HuH-7 (cell line): ENCODE data around the gene RELCH.

ENCODE experiments used
- DNase-seq: peaks from one replicate; pipeline ENCODE4 v3.0.0; 2011; ENCODE audit warnings: low spot score

Gene RELCH

DNA sequence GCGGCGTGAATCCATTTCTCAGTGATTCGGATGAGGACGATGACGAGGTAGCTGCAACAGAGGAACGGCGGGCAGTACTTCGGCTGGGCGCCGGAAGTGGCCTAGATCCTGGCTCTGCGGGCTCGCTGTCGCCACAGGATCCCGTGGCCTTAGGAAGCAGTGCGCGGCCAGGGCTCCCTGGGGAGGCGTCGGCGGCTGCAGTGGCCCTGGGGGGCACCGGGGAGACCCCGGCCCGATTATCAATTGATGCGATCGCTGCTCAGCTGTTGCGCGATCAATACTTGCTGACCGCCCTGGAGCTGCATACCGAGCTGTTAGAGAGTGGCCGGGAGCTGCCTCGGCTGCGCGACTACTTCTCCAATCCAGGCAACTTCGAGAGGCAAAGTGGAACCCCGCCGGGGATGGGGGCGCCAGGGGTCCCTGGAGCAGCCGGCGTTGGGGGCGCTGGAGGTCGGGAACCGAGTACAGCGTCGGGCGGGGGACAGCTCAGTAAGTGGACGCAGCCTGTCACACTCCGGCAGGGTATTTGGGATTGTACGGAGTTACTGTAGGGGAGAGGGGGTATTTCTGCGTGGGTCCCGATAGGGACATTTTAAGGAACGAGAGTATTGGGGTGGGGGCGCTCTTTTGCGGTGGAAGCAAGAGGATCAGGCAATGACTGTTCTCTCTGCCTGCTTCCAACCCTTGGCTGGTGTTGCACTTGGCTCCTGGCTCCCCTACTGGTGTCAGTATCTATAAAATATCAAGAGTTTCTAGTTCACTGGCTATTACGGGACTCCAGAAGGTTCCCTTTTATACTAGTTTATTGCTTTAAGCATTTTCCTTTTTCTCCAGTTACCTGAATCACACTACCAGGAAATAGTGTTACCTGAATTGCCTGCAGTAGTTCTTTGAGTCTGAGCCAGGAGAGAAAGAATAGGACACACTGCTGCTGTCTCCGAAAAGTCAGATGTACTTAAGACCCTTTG, 772 bp downstream of the RELCH start:
- DNase-seq = peak; percentile 11

DNA sequence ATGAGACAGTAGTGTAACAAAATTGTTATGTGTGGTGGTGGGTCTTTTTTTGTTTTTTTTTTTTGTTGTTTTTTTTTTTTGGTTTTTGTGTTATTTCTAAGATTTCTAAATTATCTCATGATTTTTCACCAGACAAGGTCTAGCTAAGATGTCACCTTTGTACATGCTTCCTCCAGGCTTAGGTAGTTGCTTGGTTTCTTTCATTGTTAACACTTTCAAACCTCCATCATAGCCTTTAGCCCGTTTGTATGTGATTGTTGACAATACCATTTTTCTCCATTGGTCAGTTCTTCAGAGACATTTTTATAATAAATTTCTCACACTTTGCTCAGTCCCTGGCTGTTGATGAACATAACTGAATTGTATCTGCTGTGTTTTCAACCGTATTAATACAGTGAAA, 2.2 kb downstream of the RELCH start:
- DNase-seq = no peak

DNA sequence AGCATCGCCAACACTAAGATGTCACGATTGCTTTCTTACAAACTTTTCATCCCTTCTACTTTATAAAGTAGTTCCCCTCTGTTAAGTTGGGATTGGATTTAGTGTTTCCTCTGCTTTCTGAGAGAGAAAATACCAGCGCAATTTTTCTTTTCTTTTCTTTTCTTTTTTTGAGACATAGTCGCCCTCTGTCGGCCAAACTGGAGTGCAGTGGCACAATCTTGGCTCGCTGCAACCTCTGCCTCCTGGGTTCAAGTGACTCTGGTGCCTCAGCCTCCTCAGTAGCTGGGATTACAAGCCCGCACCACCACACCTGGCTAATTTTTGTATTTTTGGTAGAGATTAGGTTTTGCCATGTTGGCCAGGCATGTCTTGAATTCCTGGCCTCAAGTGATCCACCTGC, 9.0 kb downstream of the RELCH start:
- DNase-seq = no peak

DNA sequence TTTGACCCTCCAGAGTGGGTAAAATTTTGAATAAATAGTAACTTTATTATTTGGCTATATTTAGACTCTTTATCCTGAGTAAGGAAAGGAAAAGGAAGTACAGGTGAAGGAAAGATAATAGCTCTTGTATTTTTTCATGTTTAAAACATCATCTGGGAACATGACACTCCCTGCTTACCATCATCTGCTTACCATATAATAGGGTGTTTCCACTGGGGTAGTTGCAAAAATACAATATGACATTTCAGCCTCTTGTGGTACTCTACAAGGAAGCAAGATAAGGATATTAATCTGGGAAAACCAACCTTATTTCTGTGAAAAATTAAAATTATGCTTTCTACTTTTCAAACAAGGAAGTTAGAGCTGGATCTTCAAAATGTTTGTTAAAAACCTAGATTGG, 9.9 kb downstream of the RELCH start:
- no peak for DNase-seq

DNA sequence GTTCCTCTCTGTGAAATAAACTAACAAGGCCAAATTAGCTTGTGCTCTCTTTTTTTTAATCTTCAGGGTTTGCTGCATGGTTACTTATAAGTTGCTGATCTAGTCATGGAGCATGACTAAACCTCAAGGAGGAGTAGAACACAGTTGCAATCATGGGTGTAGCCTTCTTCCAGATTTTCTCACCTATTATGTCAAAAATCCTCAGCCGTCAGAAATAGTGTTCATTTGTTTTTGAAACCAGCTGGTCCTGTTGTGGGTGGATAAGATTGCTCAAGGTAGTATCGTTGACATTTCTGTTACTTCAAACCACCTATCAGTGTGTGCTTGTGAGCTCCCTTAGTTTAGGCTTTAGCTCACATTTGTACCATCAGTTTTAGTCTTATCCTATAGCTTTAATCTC, 11.2 kb downstream of the RELCH start:
- DNase-seq = no peak

DNA sequence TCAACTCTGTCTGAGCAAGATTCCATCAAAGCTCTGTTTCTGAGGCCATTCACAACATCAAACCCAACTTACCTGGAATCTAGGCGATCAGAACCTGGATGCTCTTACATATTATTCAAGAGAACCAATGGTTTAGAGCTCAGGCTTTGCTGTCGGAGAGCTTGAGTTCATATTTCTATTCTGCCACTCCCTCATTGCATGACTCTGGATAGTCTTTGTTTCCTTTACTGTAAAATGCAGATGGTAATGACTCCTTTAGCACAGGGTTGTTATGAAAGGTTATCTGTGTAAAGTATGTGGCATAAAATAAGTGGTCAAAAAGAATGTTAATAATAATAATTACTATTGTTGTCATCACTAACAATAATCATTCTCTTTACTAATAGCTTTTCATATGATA, 12.6 kb downstream of the RELCH start:
- no peak for DNase-seq

DNA sequence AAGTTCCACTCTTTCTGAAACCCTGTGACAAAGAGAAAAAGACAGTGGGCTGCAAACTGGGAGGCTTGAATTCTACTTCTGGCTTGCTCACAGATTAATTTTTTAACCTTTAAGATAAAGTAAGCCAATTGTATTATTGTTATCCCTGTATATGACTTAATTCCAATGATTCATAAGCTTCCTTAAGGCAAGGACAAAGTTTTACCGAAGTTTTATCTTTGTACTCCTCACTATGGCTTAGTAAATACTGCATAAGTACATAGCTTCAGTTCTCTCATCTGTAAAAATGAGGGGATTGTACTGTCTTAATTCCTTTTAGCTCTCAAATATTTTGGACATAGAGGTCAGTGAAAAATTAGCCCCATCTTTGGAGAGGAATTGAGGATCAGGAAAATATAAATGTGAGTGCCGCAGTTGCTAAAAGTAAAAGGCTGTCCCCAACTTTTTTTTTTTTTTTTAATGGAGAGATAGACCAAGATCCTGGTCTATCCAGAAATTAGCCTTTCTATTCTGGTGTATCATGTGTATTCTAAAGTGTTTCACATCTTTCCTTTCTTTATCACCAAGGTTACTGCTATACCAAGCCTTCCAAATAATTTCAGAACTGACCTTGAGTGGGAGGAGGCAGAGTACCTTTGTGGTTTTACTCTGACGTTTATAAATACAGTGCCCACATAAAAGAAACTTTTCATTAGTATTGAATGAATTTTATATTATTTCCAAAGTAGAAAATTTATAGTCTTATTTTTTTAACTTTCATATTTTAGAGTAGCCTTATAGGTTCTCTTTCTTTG, 13.3 kb downstream of the RELCH start:
- no peak for DNase-seq

DNA sequence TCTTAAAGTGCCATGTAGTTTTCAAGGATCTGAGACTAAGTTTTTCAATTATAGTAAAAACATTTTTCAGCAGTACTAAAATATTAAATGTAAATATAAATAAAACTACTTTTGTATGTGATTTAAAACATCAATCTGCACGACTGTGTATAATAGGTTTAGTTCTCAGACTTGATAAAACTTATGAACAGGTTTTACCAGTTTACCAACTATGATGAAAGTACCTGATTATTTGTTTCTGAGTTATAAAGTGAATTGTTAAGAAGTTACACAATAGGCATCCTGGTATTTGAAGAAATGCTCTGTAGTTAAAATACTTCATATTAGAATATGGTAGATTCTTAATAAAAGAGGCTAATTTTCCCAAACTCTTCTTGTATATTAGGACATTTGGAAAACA, 14.8 kb downstream of the RELCH start:
- no peak for DNase-seq

DNA sequence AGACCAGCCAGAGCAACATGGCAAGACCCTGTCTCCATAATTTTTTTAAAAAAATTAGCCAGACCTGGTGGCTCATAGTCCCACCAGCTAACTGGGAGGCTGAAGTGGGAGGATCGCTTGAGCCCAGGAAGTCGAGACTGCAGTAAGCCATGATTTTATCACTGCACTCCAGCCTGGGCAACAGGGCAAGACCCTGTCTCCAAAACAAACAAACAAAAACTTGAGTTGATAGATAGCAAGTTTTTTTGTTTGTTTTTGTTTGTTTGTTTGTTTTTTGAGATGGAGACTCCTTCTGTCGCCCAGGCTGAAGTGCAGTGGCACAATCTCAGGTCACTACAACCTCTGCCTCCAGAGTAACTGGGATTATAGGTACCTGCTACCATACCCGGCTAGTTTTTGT, 18.8 kb downstream of the RELCH start:
- no peak for DNase-seq

DNA sequence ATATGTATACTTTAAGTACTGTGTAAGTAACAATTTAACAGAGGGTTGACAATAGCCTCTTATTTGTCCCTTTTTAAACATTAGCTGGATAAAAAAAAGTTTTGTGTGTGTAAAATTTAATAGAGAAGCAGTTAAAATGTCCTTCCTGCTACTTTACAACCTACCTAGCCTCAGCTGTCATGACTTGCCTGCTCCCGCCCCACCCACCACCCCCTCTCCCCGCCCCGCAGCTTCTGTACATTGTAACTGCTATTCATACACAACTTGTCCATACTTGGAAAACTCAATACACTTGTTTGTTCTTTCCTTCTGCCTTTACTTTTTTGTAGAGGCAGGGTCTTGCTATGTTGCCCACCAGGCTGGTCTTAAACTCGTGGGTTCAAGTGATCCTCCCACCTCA, 19.5 kb downstream of the RELCH start:
- DNase-seq = no peak

DNA sequence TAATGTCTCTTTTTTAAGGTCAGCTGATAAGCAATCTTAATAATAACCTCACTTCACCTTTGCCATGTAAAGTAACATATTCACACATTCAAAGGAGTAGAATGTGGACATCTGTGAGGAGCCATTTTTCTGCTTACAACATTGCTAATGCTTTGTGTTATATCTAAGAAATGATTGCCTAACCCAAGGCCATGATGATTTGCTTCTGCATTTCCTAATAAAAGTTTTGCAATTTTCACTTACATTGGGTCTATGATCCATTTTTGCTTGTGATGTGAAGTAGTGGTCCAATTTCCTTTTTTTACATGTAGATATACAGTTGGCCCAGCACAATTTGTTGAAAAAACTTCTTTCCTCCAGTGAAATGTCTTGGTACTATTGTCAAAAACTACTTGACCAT, 22.0 kb downstream of the RELCH start:
- DNase-seq = no peak

DNA sequence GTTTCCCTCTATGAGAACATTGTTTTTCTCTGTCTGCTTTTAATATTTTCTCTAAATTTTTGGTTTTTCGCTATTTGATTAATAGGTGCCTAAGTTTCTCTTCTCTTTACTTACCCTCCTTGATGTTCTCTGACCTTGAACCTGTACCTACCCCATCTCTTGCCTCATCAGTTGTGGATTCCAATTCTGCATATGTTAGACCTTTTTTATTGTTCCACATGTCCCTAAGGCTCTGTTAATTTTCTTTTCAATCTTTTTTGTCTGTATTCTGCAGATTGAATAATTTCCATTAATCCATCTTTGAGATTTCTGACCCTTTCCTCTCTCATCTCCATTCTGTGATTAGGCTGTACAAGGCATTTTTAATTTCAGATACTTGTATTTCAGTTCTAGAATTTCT, 23.1 kb downstream of the RELCH start:
- DNase-seq = no peak

DNA sequence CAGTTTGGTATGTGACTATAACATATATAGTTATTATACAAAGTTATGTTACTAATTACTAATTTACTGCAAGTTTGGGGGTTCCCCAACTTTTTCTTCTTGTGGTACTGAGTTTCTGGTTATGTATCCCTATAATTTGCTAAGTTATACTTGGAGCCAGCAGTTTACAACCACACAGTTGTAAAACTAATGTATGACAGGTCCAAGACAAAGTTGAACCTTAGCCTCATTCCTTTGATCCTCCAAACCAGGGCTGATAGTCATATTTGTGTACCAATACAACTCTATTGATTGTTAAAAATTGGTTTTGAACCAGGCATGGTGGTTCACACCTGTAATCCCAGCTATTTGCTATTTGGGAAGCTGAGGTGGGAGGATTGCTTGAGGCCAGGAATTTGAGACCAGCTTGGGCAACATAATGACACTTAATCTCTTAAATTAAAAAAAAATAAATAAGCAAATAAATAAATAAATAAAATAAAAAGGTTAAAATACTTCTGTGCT, 24.3 kb downstream of the RELCH start:
- no peak for DNase-seq

DNA sequence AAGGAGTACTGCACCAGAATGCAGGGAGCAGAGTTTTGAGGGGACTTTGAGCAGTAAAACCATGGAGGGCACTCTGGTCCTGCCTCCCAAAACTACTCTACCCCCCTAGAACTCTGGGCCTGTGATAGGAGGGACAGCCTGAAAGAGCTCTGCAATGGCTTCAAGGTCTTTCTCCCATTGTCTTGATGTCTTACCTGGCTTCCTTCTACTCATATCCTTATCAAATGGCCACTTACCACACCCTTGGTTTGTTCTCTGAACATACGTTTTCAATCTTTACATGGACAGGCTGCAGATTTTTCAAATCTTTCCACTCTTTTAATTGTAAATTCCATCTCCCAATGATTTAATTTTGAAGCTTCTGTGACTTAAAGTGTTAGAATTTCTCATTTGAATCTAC, 27.7 kb downstream of the RELCH start:
- DNase-seq = no peak

DNA sequence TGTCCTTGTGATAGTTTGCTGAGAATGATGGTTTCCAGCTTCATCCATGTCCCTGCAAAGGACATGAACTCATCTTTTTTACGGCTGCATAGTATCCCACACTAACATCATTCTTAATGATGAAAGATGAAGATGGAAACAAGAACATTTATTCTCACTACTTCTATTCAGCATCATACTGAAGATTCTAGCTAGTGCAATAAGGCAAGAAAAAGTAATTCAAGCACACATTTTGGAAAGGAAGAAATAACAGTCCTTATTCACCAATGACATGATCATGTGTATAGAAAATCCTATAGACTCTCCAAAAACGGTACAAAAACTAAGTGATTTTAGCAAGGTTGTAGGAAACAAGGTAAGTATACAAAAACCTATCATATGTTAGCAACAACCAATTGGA, 37.2 kb downstream of the RELCH start:
- DNase-seq = no peak

DNA sequence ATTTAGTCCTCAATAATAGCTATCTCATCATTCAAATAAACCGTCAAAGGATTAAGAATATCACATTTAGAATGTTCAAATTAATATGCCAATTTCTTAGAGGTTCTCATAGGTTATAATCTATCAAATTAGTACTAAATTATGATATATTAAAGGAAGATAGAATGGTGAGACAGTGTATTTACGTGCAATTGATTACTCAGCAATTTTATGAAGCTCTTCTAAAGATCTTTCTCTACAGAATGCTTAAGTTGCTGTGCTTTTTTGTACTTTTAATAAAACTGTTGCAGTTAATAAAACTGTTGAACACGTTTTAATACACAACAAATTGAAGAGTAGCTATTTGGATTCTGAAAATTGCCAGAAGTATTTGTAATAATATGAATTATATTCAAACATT, 39.0 kb downstream of the RELCH start:
- no peak for DNase-seq

DNA sequence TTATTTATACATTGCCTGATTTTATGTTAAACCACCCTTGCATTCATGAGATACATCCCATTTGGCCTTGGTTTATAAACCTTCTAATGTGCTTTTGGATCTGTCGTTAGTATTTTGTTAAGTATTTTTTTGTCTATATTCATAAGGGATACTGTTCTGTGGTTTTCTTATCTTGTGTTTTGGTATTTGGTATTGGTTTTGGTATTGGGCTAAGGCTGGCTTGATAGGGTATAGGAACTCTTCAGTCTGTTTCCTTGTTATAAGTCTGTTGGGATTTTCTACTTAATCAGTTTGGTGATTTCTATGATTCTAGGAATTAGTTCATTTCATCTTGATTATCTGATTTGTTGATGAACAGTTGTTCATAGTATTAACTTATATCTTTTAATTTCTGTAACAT, 49.2 kb downstream of the RELCH start:
- DNase-seq = no peak

DNA sequence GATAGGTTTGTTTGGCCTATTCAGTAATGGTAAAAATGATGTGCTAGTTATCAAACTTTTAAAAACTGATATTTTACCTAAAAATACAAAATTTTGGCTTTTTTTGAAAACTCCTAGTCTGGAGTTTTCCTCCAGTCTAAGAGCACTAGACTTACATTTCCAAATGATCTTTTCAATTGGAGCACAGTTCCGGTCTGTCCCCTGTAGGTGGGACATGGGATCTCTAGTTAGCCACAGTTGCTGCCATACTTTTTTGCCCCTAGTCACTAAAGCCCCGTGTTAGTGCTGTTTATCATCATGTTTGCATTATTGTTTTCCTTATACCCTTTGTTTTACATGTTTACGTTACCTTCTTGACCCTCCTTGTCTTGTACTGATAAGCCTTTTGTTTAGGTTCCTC, 52.4 kb downstream of the RELCH start:
- no peak for DNase-seq

DNA sequence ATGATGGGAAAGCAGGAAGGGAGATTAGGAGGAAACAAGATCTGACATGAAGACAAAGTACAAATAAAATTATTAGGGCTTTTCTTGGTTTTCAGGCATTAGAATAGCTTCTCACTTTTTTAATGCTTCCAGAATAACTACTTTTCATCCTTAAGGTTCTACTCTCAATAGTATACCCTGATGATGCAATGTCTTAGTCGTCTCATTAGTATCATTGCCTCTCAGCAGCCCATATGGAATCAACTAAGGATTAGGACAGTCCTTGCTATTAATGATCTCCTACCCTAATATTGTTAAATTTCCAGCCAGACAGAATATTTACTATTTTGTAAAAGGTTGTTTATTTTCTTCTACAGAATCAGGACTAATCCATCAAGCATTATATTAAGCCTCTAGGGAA, 55.9 kb downstream of the RELCH start:
- no peak for DNase-seq

DNA sequence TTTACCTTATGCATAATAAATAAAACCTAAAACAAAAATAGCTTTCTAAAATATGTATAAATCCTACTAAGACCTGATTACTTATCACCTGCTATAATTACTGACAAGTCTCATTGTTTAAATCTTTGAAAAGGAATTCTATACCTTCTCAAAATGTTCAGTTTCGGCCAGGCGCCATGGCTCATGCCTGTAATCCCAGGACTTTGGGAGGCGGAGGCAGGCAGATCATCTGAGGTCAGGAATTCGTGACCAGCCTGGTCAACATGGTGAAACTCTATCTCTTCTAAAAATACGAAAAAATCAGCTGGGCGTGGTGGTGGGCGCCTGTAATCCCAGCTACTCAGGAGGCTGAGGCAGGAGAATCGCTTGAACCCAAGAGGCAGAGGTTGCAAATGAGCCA, 58.1 kb downstream of the RELCH start:
- DNase-seq = no peak

DNA sequence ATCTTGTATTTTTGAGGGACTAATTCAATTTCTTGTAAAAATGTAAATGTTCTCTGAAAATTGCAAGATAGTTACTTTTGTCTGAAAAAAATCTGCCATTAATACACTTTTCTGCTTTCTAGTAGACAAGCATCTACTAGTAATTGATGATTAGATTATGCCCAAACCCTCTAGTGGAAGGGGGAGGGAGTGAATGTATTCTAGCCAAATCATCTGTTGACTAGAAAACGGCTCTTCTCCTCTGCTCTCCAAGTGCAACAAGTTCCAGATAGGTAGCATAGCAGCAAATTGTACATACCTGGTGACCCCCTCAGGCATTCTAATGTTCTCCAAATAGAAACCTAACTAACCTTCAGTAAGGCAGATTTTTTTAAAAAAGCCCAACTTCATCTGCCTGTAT, 58.6 kb downstream of the RELCH start:
- DNase-seq = no peak

DNA sequence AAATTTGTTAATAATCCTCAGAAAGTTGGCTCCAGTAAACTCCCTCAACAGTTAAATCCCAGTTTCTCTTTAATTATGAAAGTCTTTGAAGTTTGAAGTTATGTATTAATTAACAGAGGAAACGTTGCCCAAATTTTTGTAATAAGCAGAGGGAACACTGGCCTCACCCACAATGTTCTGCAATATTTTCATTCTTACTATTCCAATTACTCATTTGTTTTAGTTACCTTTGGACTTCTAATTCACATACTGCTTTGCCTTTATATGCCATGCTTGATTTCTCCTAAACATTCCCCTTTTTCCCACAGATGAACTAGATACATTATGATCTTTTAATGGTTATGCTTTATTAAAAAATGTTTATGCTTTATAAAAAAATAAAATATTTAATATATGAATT, 61.3 kb downstream of the RELCH start:
- DNase-seq = no peak

DNA sequence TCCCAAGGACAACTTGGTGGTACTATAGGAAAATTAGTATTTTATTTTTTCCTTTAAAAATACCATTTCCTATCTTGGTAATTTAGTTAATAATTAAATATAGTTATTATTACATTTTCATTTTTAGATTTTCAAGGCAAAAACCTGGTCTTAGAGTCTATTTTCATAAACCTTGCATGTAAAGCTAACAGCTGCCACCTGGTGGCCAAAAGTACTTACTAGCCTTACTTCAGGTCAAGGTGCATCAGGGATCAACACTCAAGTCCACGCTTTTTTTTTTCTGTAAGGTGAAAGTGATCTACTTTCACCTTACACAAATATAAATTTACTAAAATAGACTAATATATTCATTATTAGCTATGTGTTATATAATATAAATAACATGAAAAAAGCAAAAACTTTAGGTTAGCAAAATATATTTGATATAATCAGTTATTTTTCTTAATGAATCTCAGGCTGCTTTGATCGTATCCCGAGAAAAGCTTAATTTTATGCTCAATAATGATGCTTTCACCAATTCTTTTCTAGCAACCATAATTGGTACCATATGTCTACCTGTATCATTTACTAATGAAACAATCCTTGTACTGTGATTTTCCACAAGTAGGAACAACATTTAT, 62.5 kb downstream of the RELCH start:
- peak; percentile 9 for DNase-seq
